HG02642 (cell line): Measurements from ENCODE around the gene BHLHE41.

Experiments used
- ATAC-seq: cut with Tn5 transposase; IDR thresholded peaks from one replicate; pipeline ENCODE4 v1.9.1; 2021; ENCODE audit warnings: mild to moderate bottlenecking; ENCODE audit not compliant: unreplicated experiment, poor library complexity

BHLHE41 gene

DNA sequence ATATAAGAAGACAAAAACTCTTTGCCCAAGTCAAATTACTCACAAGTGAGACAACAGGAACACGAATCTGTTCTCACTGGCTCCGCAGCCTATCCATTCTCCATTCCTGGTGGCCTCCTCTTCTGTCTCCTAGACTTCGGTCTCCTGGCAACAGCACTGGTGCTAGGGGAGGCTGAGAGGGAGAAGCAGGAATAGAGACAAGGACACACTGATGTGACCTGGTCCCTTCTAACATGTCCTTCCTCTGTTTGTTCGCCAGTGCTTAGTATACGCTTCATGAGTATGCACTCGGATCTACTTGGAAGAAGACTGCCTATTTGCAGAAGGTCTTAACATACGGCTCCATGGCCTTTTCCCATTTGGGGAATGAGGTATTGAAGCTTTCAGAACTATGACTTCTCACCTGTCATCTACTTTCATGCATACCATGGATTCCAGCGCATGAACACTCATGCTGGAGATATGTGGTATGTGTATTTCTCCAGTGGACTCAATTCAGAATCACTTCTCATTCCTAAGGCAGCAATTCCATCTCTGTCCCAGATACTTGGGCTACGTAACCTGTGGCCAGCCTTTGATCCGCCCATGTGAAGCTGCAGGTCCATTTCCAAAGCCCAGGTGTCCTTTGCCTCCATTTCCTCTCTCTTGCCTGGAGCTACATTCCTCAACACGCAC lies 33.9 kb downstream of the BHLHE41 start:
- ATAC-seq, result no peak

DNA sequence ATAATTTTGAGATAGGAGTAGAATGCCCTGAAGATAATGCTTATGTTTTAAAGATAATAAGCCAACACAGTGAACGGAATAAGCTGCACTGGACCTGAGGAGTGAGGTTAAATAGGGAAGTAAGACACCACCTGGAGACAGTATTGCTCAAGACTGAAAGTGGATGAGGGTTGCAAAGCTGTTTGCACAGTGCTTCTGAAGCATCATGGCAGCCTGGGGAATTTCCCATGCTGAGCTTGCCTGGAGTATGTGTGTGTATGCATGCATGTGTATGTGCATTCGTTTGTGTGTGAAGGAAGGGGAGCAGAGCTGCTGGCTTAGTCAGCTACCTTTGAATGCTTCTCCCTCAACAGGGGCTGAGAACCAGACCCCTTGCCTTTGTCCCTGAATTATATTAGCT lies 35.8 kb downstream of the BHLHE41 start:
- ATAC-seq, result peak; percentile 99

DNA sequence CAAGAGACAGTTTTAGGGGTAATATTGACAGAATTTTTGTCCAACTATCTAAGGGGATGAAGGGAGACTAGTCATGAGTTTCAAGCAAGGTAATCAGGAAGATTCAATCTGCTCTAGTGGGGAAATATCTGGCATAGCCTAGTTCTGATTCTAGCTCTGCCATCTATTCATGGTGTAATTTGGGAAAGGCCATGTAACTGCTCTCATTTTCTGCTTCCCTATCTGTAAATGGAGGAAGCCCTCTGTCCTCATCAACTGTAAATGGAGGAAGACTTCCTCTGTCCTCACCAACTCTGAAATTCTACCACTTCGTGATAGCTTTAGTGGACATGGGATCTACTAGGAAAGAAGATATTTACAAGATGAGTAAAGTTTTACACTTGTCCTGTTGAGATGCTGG lies 37.9 kb downstream of the BHLHE41 start:
- ATAC-seq, result no peak

DNA sequence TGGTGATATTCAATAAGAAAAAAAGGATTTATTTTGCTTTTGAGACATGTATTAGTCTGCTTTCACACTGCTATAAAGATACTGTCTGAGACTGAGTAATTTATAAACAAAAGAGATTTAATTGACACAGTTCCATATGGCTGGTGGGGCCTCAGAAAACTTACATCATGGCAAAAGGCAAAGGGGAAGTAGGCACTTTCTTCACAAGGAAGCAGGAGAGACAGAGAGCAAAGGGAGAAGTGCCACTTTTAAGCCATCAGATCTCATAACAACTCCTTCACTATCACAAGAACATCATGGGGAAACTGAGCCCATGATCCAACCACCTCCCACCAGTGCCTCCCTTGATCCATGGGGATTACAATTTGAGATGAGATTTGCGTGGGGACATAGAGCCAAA lies 43.9 kb downstream of the BHLHE41 start:
- ATAC-seq, result no peak

DNA sequence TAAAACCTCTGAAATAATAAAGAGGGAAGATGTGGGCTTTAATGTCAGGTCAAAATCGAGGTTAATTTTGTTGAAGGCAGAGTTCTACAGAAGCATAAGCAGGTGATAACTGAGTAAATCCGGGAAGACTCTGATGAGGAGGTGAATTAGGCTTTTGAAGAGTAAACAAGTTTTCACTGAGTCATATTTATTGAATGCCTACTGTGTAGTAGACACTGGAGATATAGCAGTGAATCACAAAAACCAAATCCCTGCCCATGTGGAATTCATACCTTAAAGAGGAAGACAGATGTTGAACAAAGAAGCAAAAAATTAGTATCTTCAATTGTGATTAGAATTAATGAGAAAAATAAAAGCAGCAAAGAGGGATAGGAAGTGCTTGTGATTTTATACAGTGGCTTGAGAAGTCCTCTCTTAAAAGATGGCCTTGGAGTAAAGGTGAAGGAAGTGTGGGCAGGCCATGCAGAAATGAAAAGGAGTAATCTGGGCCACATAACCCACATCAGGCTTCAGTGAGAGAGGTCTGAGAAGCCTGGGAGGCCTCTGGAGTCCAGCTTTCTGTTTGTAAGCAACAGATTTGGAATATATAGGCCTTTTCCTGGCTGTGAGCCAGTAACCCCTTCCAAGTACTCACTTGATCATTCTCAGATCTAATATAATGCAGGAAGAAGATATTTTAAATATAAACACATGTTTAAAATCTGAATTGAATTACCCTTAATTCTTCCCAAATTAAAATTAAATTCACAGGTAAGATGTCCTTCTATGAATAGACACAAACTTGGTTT lies 46.7 kb downstream of the BHLHE41 start:
- ATAC-seq, result no peak
